Heart right ventricle (tissue), 16 donors: ENCODE data around the gene LDLRAD4. TPM values are rescaled to one million over a fixed set of nuclear protein-coding genes. Genes with fewer than 3 reads are reported as not detected.

Source experiments
- ATAC-seq, 8 donors: fragments of 200-7000 bp; cut with Tn5 transposase; one replicate each; pipeline ENCODE4 v1.9.1; 2020; ENCODE audit warnings: mild to moderate bottlenecking in 8 of 8, moderate library complexity in 8 of 8, moderate number of reproducible peaks in 1 of 8
- DNase-seq, 2 donors: peaks; one replicate each; pipeline ENCODE4 v3.0.0-alpha.2; 2020
- H3K27ac ChIP-seq, 10 donors: fragments of 200-600 bp; sonication (generic) in 2 of 10; one replicate each; pipeline versions ENCODE4 v1.5.0 to v1.8.0; 2020 to 2022; ENCODE audit warnings: mild to moderate bottlenecking in 3 of 10
- H3K27me3 ChIP-seq, 7 donors: fragments of 200-600 bp; one replicate each; pipeline ENCODE4 v1.8.0; 2021 to 2022; ENCODE audit warnings: mild to moderate bottlenecking in 2 of 7
- H3K36me3 ChIP-seq, 9 donors: fragments of 200-600 bp; sonication (generic) in 1 of 9; one replicate each; pipeline versions ENCODE4 v1.5.0 to v1.8.0; 2020 to 2022; ENCODE audit warnings: mild to moderate bottlenecking in 2 of 9
- H3K4me1 ChIP-seq, 9 donors: fragments of 200-600 bp; sonication (generic) in 1 of 9; one replicate each; pipeline versions ENCODE4 v1.5.0 to v1.8.0; 2020 to 2022; ENCODE audit warnings: mild to moderate bottlenecking in 4 of 9
- H3K4me3 ChIP-seq, 10 donors: fragments of 200-600 bp; sonication (generic) in 2 of 10; one replicate each; pipeline versions ENCODE4 v1.5.0 to v1.8.0; 2020 to 2022; ENCODE audit warnings: mild to moderate bottlenecking in 7 of 10, moderate library complexity in 2 of 10
- H3K9me3 ChIP-seq, 11 donors: fragments of 200-600 bp in 10 of 11; sonication (generic) in 2 of 11; one replicate each; pipeline versions ENCODE4 v1.5.0 to v1.8.0; 2013 to 2022; ENCODE audit warnings: mild to moderate bottlenecking in 2 of 11, control low read depth in 1 of 11, moderate library complexity in 1 of 11
- CTCF ChIP-seq, 9 donors: fragments of 200-600 bp; sonication (generic) in 2 of 9; IDR thresholded peaks; one replicate each; pipeline versions ENCODE4 v1.5.0 to v1.8.0; 2021 to 2022; ENCODE audit warnings: antibody characterized with exemption in 9 of 9, mild to moderate bottlenecking in 5 of 9, moderate library complexity in 1 of 9
- WGBS, 2 donors: extraction: QIAGEN DNeasy Blood & Tissue Kit; methylation state at CpG; one replicate each; pipeline ENCODE4 v1.1.7; 2013; ENCODE audit warnings: inconsistent platforms in 1 of 2; 5-methylcytosine and 5-hydroxymethylcytosine counted together
- intact Hi-C, 10 donors: fragments of 100-400 bp; cut with DNase I; formaldehyde crosslinking; loops; one replicate each; pipeline versions ENCODE4 v1.11.1 to v1.14.2; 2022
- polyA plus RNA-seq, 2 donors: library from polyadenylated mRNA; stranded (reverse); fragments of 200-250 nt; gene quantifications; one replicate each; pipeline ENCODE4 v1.2.3, GENCODE V29; 2013
- total RNA-seq, 10 donors: library from RNA; stranded (reverse); fragmentation: NEBNext Ultra II Directional in 3 of 10; extraction: Animal tissue kit (Norgen Biotek cat#: 25700) in 3 of 10; gene quantifications; one replicate each; pipeline versions ENCODE4 v1.2.1 to v1.2.4, GENCODE V29; 2021 to 2023
- donor health status: Arrhythmogenic right ventricular cardiomyopathy.
- donor health status: ischemic (EF 13 %, LVEDD 7.1; RV severe dilation, severe dysfunction).
- donor health status: healthy with polysubstance abuse.
- donor health status: DM: no; HTN: yes; CAD: no.
- donor health status: DM: no; HTN: no; CAD: no.
- donor health status: ischemic (EF 25% LVEDD 6.9; RV normal size, moderate dysfunction).
- donor health status: ischemic (EF 25% LVEDD 5.7; RV mildly dilated, moderate dysfunction).
- donor health status: healthy.
- donor health status: DM: yes; HTN: yes; CAD: no.
- donor health status: Ischemic cardiomyopathy.
- donor health status: ischemic (EF 35%, LVEDD 5.7; RV mildly dilated, moderate dysfunction).
- donor health status: nonischemic (EF 11% LVEDD 7.7; RV severe dilation, severe dysfunction).
- donor health status: DM: yes; HTN: yes; CAD: no.
- donor health status: PGD.
- donor health status: ischemic (EF 29% LVEDD 5.4; RV normal size, mild dysfunction).
- donor health status: nonischemic (EF 23%, LVEDD 6.1; RV moderate dilation, normal function).

LDLRAD4 gene
- total and polyA plus RNA-seq, 12 donors: 5.4 to 74.6 (median 34.6) TPM

GRCh38 chr18:13428319-13428718, 209.8 kb downstream of the LDLRAD4 start:
- no peak for TF ChIP-seq CTCF (IDR thresholded peaks at IDR 0.05)
- Histone ChIP-seq H3K9me3 (no peaks in the 10 kb centered on the region), H3K27ac (peak overlapping the region in 6 of 10 donors; percentile 26 to 68 (median 51)), H3K27me3 (no peaks in the 10 kb centered on the region), H3K4me3 (no peak overlapping the region), H3K36me3 (no peaks in the 10 kb centered on the region), H3K4me1 (peaks cover 10 to 44% (median 18%) of the 10 kb centered on the region in 9 donors)
- WGBS, 2 donors: 68 to 73% methylated on average over 3 of the region's 3 CpGs
- DNase-seq (no peak), ATAC-seq (peak in 3 of 8 donors; percentile 14 to 38 (median 22))
- intact Hi-C loops: no loop called here

DNA sequence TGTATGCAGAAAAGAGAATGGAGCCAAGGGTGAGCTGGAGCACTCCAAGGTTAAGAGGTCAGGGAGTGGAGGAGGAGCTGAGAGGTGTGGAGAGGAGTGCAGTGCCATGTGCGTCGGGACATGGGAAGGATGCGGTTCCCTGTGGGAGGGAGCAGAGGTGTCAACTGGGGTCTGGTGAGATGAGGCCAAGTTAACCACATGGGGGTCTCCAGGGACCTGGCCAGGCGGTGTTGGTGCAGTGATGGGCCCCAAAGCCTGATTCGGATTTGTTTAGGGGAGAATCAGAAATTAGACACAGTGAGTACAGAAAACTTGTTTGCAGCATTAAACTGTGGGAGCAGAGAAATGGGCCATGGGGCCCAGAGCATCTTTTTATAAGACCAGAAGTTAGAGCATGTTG, 210.5 kb downstream of the LDLRAD4 start:
- peak in 1 of 8 donors; percentile 22 for ATAC-seq
- no peak for DNase-seq
- intact Hi-C loops: no loop called here
- 76 to 77% methylated on average over 5 of the region's 5 CpGs for WGBS, 2 donors
- Histone ChIP-seq H3K27me3 (no peaks in the 10 kb centered on the region), H3K36me3 (no peaks in the 10 kb centered on the region), H3K4me3 (no peak overlapping the region), H3K27ac (no peak overlapping the region), H3K9me3 (no peaks in the 10 kb centered on the region), H3K4me1 (peaks cover 10 to 48% (median 18%) of the 10 kb centered on the region in 9 donors)
- no peak for TF ChIP-seq CTCF (IDR thresholded peaks at IDR 0.05)

GRCh38 chr18:13429884-13430510, 211.4 kb downstream of the LDLRAD4 start:
- Histone ChIP-seq H3K9me3 (no peaks in the 10 kb centered on the region), H3K27me3 (no peaks in the 10 kb centered on the region), H3K4me1 (peaks cover 11 to 51% (median 22%) of the 10 kb centered on the region in 9 donors), H3K36me3 (no peaks in the 10 kb centered on the region), H3K27ac (no peak overlapping the region), H3K4me3 (no peak overlapping the region)
- DNase-seq (no peak), ATAC-seq (no peak)
- no peak for TF ChIP-seq CTCF (IDR thresholded peaks at IDR 0.05)
- intact Hi-C loops: loop anchor here in 1 of 10 donors (10.0 kb wide), 1 partner anchor 45 kb away; no protein-coding TSS in a partner anchor
- WGBS, 2 donors: 87 to 93% methylated on average over 15 of the region's 15 CpGs

DNA sequence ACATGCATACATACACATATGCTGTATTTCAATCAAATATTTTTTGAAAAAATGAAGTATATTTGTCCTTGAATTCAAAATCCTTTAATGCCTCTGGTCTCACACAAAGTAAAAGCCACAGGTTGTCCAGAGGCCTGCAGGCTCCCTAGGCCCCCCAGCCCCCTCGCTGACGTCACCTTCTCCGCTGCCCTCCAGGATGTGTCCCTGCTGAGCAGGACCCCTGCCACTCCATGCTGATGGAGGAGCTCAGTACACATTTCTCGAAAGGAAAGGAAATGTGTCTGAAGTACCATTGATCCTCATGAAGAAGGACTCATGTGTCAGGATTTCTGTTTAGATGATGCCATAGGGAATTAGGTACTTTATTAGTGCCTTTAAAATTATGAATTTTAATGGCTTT, 212.1 kb downstream of the LDLRAD4 start:
- TF ChIP-seq CTCF (IDR thresholded peaks at IDR 0.05): no peak
- ATAC-seq (no peak), DNase-seq (no peak)
- Histone ChIP-seq H3K4me3 (no peak overlapping the region), H3K4me1 (peaks cover 11 to 53% (median 29%) of the 10 kb centered on the region in 9 donors), H3K27me3 (no peaks in the 10 kb centered on the region), H3K36me3 (no peaks in the 10 kb centered on the region), H3K27ac (no peak overlapping the region), H3K9me3 (no peaks in the 10 kb centered on the region)
- 94% methylated on average over 4 of the region's 4 CpGs for WGBS, 2 donors
- intact Hi-C loops: loop anchor here in 1 of 10 donors (10.0 kb wide), 1 partner anchor 46 kb away; no protein-coding TSS in a partner anchor
